Neural progenitor cell (in vitro differentiated cells): ENCODE data around the gene RBM19. TPM values are rescaled to one million over a fixed set of nuclear protein-coding genes. Genes with fewer than 3 reads are reported as not detected.

Experiments used
- DNase-seq: peaks from one replicate; pipeline ENCODE4 v3.0.0-alpha.2; 2016; ENCODE audit warnings: low spot score
- H2AFZ ChIP-seq: fragments of 200-600 bp; sonication (generic); replicated peaks from 2 replicates; pipeline ENCODE4 v1.6.1; 2016; ENCODE audit warnings: antibody characterized with exemption
- H3F3A ChIP-seq: fragments of 200-600 bp; sonication (generic); 2 replicates; pipeline ENCODE4 v1.6.1; 2016; ENCODE audit warnings: antibody characterized with exemption, low read depth
- H3K27ac ChIP-seq: fragments of 200-600 bp; sonication (generic); 2 replicates; pipeline ENCODE4 v1.5.1; 2016; ENCODE audit warnings: mild to moderate bottlenecking
- H3K27me3 ChIP-seq: fragments of 200-600 bp; sonication (generic); 2 replicates; pipeline ENCODE4 v1.6.1; 2016; ENCODE audit warnings: mild to moderate bottlenecking, moderate library complexity
- H3K36me3 ChIP-seq: fragments of 200-600 bp; sonication (generic); 2 replicates; pipeline ENCODE4 v1.5.1; 2016
- H3K4me1 ChIP-seq: fragments of 200-600 bp; sonication (generic); 2 replicates; pipeline ENCODE4 v1.6.1; 2016; ENCODE audit warnings: mixed run types
- H3K4me2 ChIP-seq: fragments of 200-600 bp; sonication (generic); 2 replicates; pipeline ENCODE4 v1.6.1; 2016
- H3K4me3 ChIP-seq: fragments of 200-600 bp; sonication (generic); 2 replicates; pipeline ENCODE4 v1.5.1; 2016
- H3K79me2 ChIP-seq: fragments of 200-600 bp; sonication (generic); 2 replicates; pipeline ENCODE4 v1.6.1; 2016; ENCODE audit warnings: low read depth
- H3K9ac ChIP-seq: fragments of 200-600 bp; sonication (generic); 2 replicates; pipeline ENCODE4 v1.6.1; 2016
- H3K9me3 ChIP-seq: fragments of 200-600 bp; sonication (generic); 2 replicates; pipeline ENCODE4 v1.5.1; 2016; ENCODE audit warnings: low read depth
- H4K20me1 ChIP-seq: fragments of 200-600 bp; sonication (generic); 2 replicates; pipeline ENCODE4 v1.6.1; 2016; ENCODE audit warnings: low read depth
- H3K27ac Mint-ChIP-seq: 3 replicates; pipeline ENCODE4 v1.8.0; 2021; ENCODE audit warnings: mixed read lengths
- H3K27me3 Mint-ChIP-seq: 2 replicates; pipeline ENCODE4 v1.8.0; 2022; ENCODE audit warnings: low read depth, mild to moderate bottlenecking, inconsistent platforms, moderate library complexity, mixed read lengths; ENCODE audit not compliant: insufficient read depth
- H3K36me3 Mint-ChIP-seq: 3 replicates; pipeline ENCODE4 v1.8.0; 2021; ENCODE audit warnings: mixed read lengths
- H3K4me1 Mint-ChIP-seq: 3 replicates; pipeline ENCODE4 v1.8.0; 2021; ENCODE audit warnings: mixed read lengths
- H3K4me3 Mint-ChIP-seq: 3 replicates; pipeline ENCODE4 v1.8.0; 2021; ENCODE audit warnings: mild to moderate bottlenecking, moderate library complexity, mixed read lengths
- H3K9me3 Mint-ChIP-seq: 3 replicates; pipeline ENCODE4 v1.8.0; 2020; ENCODE audit warnings: mixed read lengths
- EZH2 ChIP-seq: fragments of 200-600 bp; sonication (generic); IDR thresholded peaks from 2 replicates; pipeline ENCODE4 v1.6.1; 2017; ENCODE audit warnings: antibody characterized with exemption, mild to moderate bottlenecking, moderate library complexity
- EZH2phosphoT487 ChIP-seq: fragments of 200-600 bp; sonication (generic); IDR thresholded peaks from 2 replicates; pipeline ENCODE4 v1.6.1; 2017; ENCODE audit warnings: antibody characterized with exemption
- total RNA-seq: library from RNA; depleted of rRNA; stranded (reverse); fragments of >200 nt; gene quantifications from 2 replicates; pipeline ENCODE4 v1.2.3, GENCODE V29; 2015; ENCODE audit warnings: low replicate concordance
- TF ChIP-seq, protein P1 (sequence below): fragments of 200-600 bp; sonication (generic); IDR thresholded peaks from 2 replicates; pipeline ENCODE4 v1.5.1; 2017; ENCODE audit warnings: antibody characterized with exemption, mild to moderate bottlenecking

The RBM19 gene, protein sequence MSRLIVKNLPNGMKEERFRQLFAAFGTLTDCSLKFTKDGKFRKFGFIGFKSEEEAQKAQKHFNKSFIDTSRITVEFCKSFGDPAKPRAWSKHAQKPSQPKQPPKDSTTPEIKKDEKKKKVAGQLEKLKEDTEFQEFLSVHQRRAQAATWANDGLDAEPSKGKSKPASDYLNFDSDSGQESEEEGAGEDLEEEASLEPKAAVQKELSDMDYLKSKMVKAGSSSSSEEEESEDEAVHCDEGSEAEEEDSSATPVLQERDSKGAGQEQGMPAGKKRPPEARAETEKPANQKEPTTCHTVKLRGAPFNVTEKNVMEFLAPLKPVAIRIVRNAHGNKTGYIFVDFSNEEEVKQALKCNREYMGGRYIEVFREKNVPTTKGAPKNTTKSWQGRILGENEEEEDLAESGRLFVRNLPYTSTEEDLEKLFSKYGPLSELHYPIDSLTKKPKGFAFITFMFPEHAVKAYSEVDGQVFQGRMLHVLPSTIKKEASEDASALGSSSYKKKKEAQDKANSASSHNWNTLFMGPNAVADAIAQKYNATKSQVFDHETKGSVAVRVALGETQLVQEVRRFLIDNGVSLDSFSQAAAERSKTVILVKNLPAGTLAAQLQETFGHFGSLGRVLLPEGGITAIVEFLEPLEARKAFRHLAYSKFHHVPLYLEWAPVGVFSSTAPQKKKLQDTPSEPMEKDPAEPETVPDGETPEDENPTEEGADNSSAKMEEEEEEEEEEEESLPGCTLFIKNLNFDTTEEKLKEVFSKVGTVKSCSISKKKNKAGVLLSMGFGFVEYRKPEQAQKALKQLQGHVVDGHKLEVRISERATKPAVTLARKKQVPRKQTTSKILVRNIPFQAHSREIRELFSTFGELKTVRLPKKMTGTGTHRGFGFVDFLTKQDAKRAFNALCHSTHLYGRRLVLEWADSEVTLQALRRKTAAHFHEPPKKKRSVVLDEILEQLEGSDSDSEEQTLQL
- total RNA-seq, result 23.5 and 28.7 TPM in 2 replicates

DNA sequence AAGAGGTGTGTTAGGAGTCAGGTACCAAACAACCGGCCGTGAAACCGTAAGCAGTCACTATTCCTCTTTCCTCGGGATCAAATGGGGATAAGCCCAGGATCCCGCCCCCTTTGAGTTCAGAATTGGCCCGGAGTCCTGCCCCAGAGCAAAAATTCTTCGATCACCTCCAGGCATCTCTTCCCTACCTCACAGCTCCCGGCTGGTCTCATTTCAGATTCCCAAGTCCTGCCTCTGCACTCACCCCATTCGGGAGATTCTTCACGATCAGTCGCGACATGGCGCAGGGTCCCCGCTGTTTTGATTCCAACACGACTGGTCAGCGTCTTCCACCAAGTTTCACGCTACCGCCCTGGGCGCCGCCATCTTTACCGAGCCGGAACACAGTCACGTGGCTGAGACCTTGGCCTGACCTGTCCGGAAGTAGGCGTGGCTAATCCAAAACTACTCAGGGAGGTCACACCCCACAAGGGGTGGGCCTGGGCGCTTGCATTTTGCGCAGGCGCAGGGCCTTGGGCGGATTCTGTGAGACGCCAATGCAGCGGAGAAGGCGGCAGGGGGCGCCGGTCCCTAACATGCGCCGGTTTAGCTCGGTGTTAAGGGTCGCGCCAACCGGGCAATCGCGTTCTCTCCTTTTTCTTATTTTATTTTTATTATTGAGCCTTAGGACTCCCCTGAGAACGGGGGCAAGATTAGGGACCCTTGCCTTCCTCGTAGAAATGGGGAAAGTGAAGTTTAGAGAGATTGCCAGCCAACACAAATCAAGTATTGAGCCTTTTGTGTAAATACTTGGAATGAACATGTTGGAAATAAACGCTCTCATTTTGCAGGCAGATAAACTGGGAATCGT, at the start of gene RBM19:
Gene RBM19, minus strand, starts transcription at position 375 of the 847 bp plus-strand sequence. Its CDS starts 98 bp downstream, at position 277.
- Histone ChIP-seq H3K27ac (no peak within 1 kb of the TSS), H3K27me3 (peaks cover 33% of the 10 kb centered on the region), H3F3A (peaks cover 3% of the 10 kb centered on the region), H3K4me3 (peak within 1 kb of the TSS; percentile 77), H4K20me1 (no peaks in the 10 kb centered on the region), H3K4me1 (peaks cover 9% of the 10 kb centered on the region), H3K79me2 (peaks cover 29% of the 10 kb centered on the region), H3K36me3 (no peaks in the 10 kb centered on the region), H3K9me3 (no peaks in the 10 kb centered on the region), H3K9ac (peak within 1 kb of the TSS; percentile 54), H2AFZ (peak within 1 kb of the TSS; percentile 92), H3K4me2 (peak within 1 kb of the TSS; percentile 97)
- Mint-ChIP-seq H3K36me3 (peaks cover 2% of the 10 kb centered on the region), H3K4me1 (peaks cover 14% of the 10 kb centered on the region), H3K4me3 (peak within 1 kb of the TSS; percentile 100), H3K9me3 (no peaks in the 10 kb centered on the region), H3K27ac (peak within 1 kb of the TSS; percentile 83), H3K27me3 (peaks cover 16% of the 10 kb centered on the region)
- TF ChIP-seq, protein P1, sequence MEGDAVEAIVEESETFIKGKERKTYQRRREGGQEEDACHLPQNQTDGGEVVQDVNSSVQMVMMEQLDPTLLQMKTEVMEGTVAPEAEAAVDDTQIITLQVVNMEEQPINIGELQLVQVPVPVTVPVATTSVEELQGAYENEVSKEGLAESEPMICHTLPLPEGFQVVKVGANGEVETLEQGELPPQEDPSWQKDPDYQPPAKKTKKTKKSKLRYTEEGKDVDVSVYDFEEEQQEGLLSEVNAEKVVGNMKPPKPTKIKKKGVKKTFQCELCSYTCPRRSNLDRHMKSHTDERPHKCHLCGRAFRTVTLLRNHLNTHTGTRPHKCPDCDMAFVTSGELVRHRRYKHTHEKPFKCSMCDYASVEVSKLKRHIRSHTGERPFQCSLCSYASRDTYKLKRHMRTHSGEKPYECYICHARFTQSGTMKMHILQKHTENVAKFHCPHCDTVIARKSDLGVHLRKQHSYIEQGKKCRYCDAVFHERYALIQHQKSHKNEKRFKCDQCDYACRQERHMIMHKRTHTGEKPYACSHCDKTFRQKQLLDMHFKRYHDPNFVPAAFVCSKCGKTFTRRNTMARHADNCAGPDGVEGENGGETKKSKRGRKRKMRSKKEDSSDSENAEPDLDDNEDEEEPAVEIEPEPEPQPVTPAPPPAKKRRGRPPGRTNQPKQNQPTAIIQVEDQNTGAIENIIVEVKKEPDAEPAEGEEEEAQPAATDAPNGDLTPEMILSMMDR, result peak; percentile 90
- TF ChIP-seq EZH2, result peak; percentile 21
- no peak for TF ChIP-seq EZH2phosphoT487
- peak; percentile 100 for DNase-seq

DNA sequence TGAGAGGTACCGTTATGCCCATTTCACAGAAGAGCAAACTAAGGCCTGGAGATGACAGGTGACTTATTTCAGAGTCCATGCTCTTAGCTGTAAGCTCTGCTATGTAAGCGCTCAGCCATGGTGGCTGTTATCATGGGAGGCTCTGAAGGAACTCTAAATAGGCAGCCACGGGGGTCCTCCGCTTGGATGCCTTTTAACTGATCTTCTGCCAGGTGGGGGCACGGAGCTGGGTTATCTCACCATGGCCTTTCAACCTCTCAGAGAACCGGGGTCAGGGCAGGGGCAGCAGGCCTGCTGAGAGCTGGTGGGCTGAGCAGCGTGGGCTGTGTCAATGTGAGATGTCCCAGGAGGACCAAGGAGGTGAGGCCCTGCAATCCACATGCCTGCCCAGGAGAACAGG, 49.7 kb upstream of the RBM19 start:
- H3K27me3 ChIP-seq, result peaks cover 47% of the 10 kb centered on the region
- Mint-ChIP-seq H3K4me1 (peaks cover 3% of the 10 kb centered on the region), H3K27ac (no peak overlapping the region), H3K4me3 (no peak overlapping the region), H3K27me3 (peaks cover 19% of the 10 kb centered on the region), H3K9me3 (no peaks in the 10 kb centered on the region), H3K36me3 (no peaks in the 10 kb centered on the region)
- no peak overlapping the region for H2AFZ ChIP-seq
- no peak overlapping the region for H3K27ac ChIP-seq
- no peak overlapping the region for H3K9ac ChIP-seq
- no peaks in the 10 kb centered on the region for H3K4me1 ChIP-seq
- no peaks in the 10 kb centered on the region for H3K79me2 ChIP-seq
- DNase-seq, result peak; percentile 27
- H3K9me3 ChIP-seq, result no peaks in the 10 kb centered on the region
- H3K4me3 ChIP-seq, result no peak overlapping the region
- H3F3A ChIP-seq, result no peaks in the 10 kb centered on the region
- TF ChIP-seq EZH2 (no peak), EZH2phosphoT487 (no peak)
- TF ChIP-seq, protein P1, result no peak
- H4K20me1 ChIP-seq, result no peaks in the 10 kb centered on the region
- no peaks in the 10 kb centered on the region for H3K36me3 ChIP-seq
- H3K4me2 ChIP-seq, result no peak overlapping the region

DNA sequence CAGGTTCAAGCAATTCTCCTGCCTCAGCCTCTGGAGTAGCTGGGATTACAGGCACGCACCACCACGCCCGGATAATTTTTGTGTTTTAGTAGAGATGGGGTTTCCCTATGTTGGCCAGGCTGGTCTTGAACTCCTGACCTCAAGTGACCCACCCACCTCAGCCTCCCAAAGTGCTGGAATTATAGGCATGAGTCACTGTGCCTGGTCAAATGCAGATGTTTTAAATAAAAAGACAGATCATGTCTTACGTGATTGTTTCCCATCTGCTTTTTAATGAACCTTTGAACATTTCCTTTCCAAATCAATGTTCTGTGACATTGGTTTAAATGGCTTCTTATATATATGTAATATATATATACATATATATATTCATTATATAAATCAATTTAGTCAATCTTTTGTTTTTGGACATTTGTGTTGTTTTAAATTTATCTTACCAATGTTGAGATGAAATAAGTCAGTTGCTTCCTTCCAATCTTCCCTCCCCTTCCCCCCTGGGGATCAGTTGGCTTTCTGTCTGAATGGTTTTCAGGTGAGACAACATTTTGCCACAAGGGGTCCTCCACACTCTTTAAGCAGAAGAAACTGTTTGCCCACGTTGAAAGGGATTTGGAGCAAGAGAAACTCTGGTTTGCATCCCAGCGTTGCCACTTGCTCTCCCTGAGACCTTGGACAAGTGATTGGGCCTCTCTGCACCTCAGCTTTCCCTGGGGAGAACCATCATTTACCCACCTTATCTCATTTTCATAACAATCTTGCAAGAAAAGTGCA, 47.6 kb upstream of the RBM19 start:
- no peak overlapping the region for H3K27ac Mint-ChIP-seq
- H3K36me3 Mint-ChIP-seq, result no peaks in the 10 kb centered on the region
- TF ChIP-seq, protein P1, result peak; percentile 67
- no peak for TF ChIP-seq EZH2phosphoT487

More for the DNA sequence above, 47.6 kb upstream of the RBM19 start:
- Histone ChIP-seq H3K9ac (no peak overlapping the region), H3K36me3 (no peaks in the 10 kb centered on the region), H3K79me2 (no peaks in the 10 kb centered on the region), H3K4me2 (no peak overlapping the region), H3K4me3 (no peak overlapping the region), H3K9me3 (no peaks in the 10 kb centered on the region), H3F3A (no peaks in the 10 kb centered on the region), H3K4me1 (no peaks in the 10 kb centered on the region), H4K20me1 (no peaks in the 10 kb centered on the region), H3K27me3 (peaks cover 47% of the 10 kb centered on the region), H3K27ac (no peak overlapping the region), H2AFZ (no peak overlapping the region)
- no peak overlapping the region for H3K4me3 Mint-ChIP-seq
- peaks cover 14% of the 10 kb centered on the region for H3K27me3 Mint-ChIP-seq
- peak; percentile 77 for DNase-seq
- no peaks in the 10 kb centered on the region for H3K9me3 Mint-ChIP-seq
- peaks cover 3% of the 10 kb centered on the region for H3K4me1 Mint-ChIP-seq
